Testis (tissue), 2 donors: Measurements from ENCODE around the gene ARFGEF3.

Experiments
- CTCF ChIP-seq, 3 experiments: fragments of 450-650 bp in 2 of 3; fragments of 200-600 bp in 1 of 3; sonication (generic) in 1 of 3; IDR thresholded peaks; one replicate each; pipeline ENCODE4 v1.5.1; 2016 to 2019; ENCODE audit warnings: antibody characterized with exemption in 3 of 3, mild to moderate bottlenecking in 2 of 3, moderate library complexity in 1 of 3
- POLR2A ChIP-seq: fragments of 450-650 bp; IDR thresholded peaks from one replicate; pipeline ENCODE4 v1.6.1; 2017; ENCODE audit warnings: antibody characterized with exemption, mild to moderate bottlenecking, moderate library complexity

- no peak for TF ChIP-seq CTCF (IDR thresholded peaks at IDR 0.05)
- TF ChIP-seq POLR2A = no peak
Measured at GRCh38 chr6:138258991-138259390, 97.3 kb downstream of the ARFGEF3 start.
